Adrenal gland (tissue), 12 donors: ENCODE data around the gene LSAMP. TPM values are rescaled to one million over a fixed set of nuclear protein-coding genes. Genes with fewer than 3 reads are reported as not detected.

Source experiments
- DNase-seq, 7 donors: peaks; one replicate each; pipeline ENCODE4 v3.0.0-alpha.2; 2019 to 2020
- H3K27ac ChIP-seq, 5 donors: fragments of 200-600 bp; sonication (generic) in 4 of 5; 1 replicate in 3 of 5; 2 replicates in 2 of 5; pipeline versions ENCODE4 v1.5.1 to v1.8.0; 2016 to 2020; ENCODE audit warnings: mild to moderate bottlenecking in 1 of 5
- H3K27me3 ChIP-seq: fragments of 200-600 bp; 2 replicates; pipeline ENCODE4 v1.8.0; 2021
- H3K36me3 ChIP-seq, 2 donors: fragments of 200-600 bp; replicated peaks in 1 of 2; 1 replicate in 1 of 2; 2 replicates in 1 of 2; pipeline versions ENCODE4 v1.5.1 to v1.8.0; 2018 to 2022
- H3K4me1 ChIP-seq, 2 donors: fragments of 200-600 bp; replicated peaks in 1 of 2; 1 replicate in 1 of 2; 2 replicates in 1 of 2; pipeline versions ENCODE4 v1.5.1 to v1.8.0; 2018 to 2021
- H3K4me3 ChIP-seq, 4 donors: fragments of 200-600 bp; sonication (generic) in 3 of 4; one replicate each; pipeline ENCODE4 v1.5.1; 2016 to 2018
- H3K9me3 ChIP-seq, 3 donors: fragments of 200-600 bp; sonication (generic) in 1 of 3; replicated peaks in 1 of 3; 1 replicate in 2 of 3; 2 replicates in 1 of 3; pipeline versions ENCODE4 v1.5.1 to v1.8.0; 2016 to 2021
- CTCF ChIP-seq, 6 experiments: fragments of 450-650 bp in 4 of 6; fragments of 200-600 bp in 2 of 6; sonication (generic) in 1 of 6; IDR thresholded peaks; 1 replicate in 5 of 6; 2 replicates in 1 of 6; pipeline versions ENCODE4 v1.5.1 to v1.8.0; 2016 to 2021; ENCODE audit warnings: antibody characterized with exemption in 6 of 6, mild to moderate bottlenecking in 2 of 6, moderate library complexity in 1 of 6
- POLR2A ChIP-seq, 2 donors: fragments of 450-650 bp; IDR thresholded peaks; one replicate each; pipeline ENCODE4 v1.6.1; 2017; ENCODE audit warnings: antibody characterized with exemption in 2 of 2, mild to moderate bottlenecking in 2 of 2, moderate library complexity in 1 of 2
- WGBS, 4 donors: extraction: QIAGEN DNeasy Blood & Tissue Kit in 2 of 4; methylation state at CpG; one replicate each; pipeline versions ENCODE4 v1.1.5 to v1.1.7; 2013 to 2017; 5-methylcytosine and 5-hydroxymethylcytosine counted together
- intact Hi-C, 2 donors: fragments of 100-400 bp; cut with DNase I; formaldehyde crosslinking; loops; one replicate each; pipeline versions ENCODE4 v1.14.1 to v1.15.0; 2022 to 2023
- polyA plus RNA-seq, 3 donors: library from polyadenylated mRNA; stranded (reverse); fragments of 200-250 nt in 2 of 3; fragments of 350-450 nt in 1 of 3; fragmentation: Illumina TruSeq in 1 of 3; extraction: RNeasy Lipid Tissue Mini Kit (QIAGEN cat#74804) in 1 of 3; gene quantifications; one replicate each; pipeline ENCODE4 v1.2.3, GENCODE V29; 2013 to 2014
- total RNA-seq, 9 donors: library from RNA; depleted of rRNA in 4 of 9; stranded (reverse); fragments of >200 nt in 4 of 9; fragments of 120-200 nt in 1 of 9; fragmentation: NEBNext Ultra II Directional in 1 of 9; extraction: Animal tissue kit (Norgen Biotek cat#: 25700) in 1 of 9; gene quantifications; one replicate each; pipeline versions ENCODE4 v1.1.0 to v1.2.4, GENCODE V29; 2013 to 2023
- donor health status: healthy with polysubstance abuse.
- donor health status: Bipolar disorder and iron deficiency.
- donor health status: DM: yes; HTN: yes; CAD: no.
- donor health status: DM: no; HTN: no; CAD: no.
- donor health status: DM: no; HTN: no; CAD: no.
- donor health status: DM: yes; HTN: yes; CAD: no.

LSAMP gene
- total and polyA plus RNA-seq, 12 donors = 5.8 to 53.5 (median 24.3) TPM

- TF ChIP-seq CTCF (IDR thresholded peaks at IDR 0.05) (no peak), POLR2A (IDR thresholded peaks at IDR 0.05) (no peak)
- intact Hi-C loops = no loop called here
These were observed 90.9 kb downstream of the LSAMP start for GRCh38 chr3:116354382-116354781.

GRCh38 chr3:116350119-116350733 lies 95.1 kb downstream of the LSAMP start:
- TF ChIP-seq CTCF (IDR thresholded peaks at IDR 0.05) (no peak), POLR2A (IDR thresholded peaks at IDR 0.05) (no peak)
- intact Hi-C loops = no loop called here
- Histone ChIP-seq H3K9me3 (no peaks in the 10 kb centered on the region), H3K27ac (no peak overlapping the region), H3K36me3 (no peaks in the 10 kb centered on the region), H3K27me3 (no peaks in the 10 kb centered on the region), H3K4me1 (no peaks in the 10 kb centered on the region), H3K4me3 (no peak overlapping the region)
- 57 to 63% (median 60%) methylated on average over 4 of the region's 4 CpGs for WGBS, 4 donors
- no peak for DNase-seq

More at GRCh38 chr3:116354382-116354781, 90.9 kb downstream of the LSAMP start:
- no peak for DNase-seq
- Histone ChIP-seq H3K9me3 (no peaks in the 10 kb centered on the region), H3K36me3 (no peaks in the 10 kb centered on the region), H3K4me1 (no peaks in the 10 kb centered on the region), H3K4me3 (no peak overlapping the region), H3K27ac (no peak overlapping the region), H3K27me3 (no peaks in the 10 kb centered on the region)

- Histone ChIP-seq H3K4me1 (no peaks in the 10 kb centered on the region), H3K27ac (no peak overlapping the region), H3K4me3 (no peak overlapping the region), H3K9me3 (no peaks in the 10 kb centered on the region), H3K27me3 (no peaks in the 10 kb centered on the region), H3K36me3 (no peaks in the 10 kb centered on the region)
- no peak for TF ChIP-seq CTCF (IDR thresholded peaks at IDR 0.05)
- TF ChIP-seq POLR2A (IDR thresholded peaks at IDR 0.05) = no peak
- 88 to 96% (median 95%) methylated on average over 3 of the region's 3 CpGs for WGBS, 4 donors
- no peak for DNase-seq
- intact Hi-C loops = no loop called here
These were observed 97.1 kb downstream of the LSAMP start for GRCh38 chr3:116348216-116348615.

GRCh38 chr3:116342499-116342898 lies 102.8 kb downstream of the LSAMP start:
- Histone ChIP-seq H3K36me3 (no peaks in the 10 kb centered on the region), H3K27ac (no peak overlapping the region), H3K4me3 (no peak overlapping the region), H3K27me3 (no peaks in the 10 kb centered on the region), H3K4me1 (no peaks in the 10 kb centered on the region), H3K9me3 (peaks cover 0 to 4% (median 0%) of the 10 kb centered on the region in 3 donors)
- no peak for DNase-seq
- intact Hi-C loops = no loop called here
- WGBS, 4 donors = 54 to 67% (median 63%) methylated on average over 2 of the region's 2 CpGs
- no peak for TF ChIP-seq POLR2A (IDR thresholded peaks at IDR 0.05)
- TF ChIP-seq CTCF (IDR thresholded peaks at IDR 0.05) = no peak
